ENCODE results near the gene UNC13C.

UNC13C gene

GRCh38 chr15:54017959-54018358, 39.7 kb downstream of the UNC13C start:
- no peaks in the 10 kb centered on the region for H3K36me3 ChIP-seq (ENCODE audit: control insufficient read depth, insufficient read depth, low read length)
- no peak overlapping the region for H3K9ac ChIP-seq (ENCODE audit: low read depth, low read length)
- H3K27ac ChIP-seq (ENCODE audit: low read depth, low read length) = no peak overlapping the region
- H3K9me3 ChIP-seq (ENCODE audit: control insufficient read depth, insufficient read depth, low read length) = no peaks in the 10 kb centered on the region; the same call in 1 of the 2 replicates
- H3K27me3 ChIP-seq (ENCODE audit: control insufficient read depth, insufficient read depth, low read length) = no peaks in the 10 kb centered on the region
- H3K4me1 ChIP-seq (ENCODE audit: control insufficient read depth, insufficient read depth, low read length) = no peaks in the 10 kb centered on the region
- no peak overlapping the region for H3K4me3 ChIP-seq (ENCODE audit: low read depth, low read length)

GRCh38 chr15:54026258-54026657, 48.0 kb downstream of the UNC13C start:
- H3K4me1 ChIP-seq (ENCODE audit: control insufficient read depth, insufficient read depth, low read length) = peaks cover 6% of the 10 kb centered on the region
- no peaks in the 10 kb centered on the region for H3K36me3 ChIP-seq (ENCODE audit: control insufficient read depth, insufficient read depth, low read length)
- no peaks in the 10 kb centered on the region for H3K27me3 ChIP-seq (ENCODE audit: control insufficient read depth, insufficient read depth, low read length)
- H3K27ac ChIP-seq (ENCODE audit: low read depth, low read length) = no peak overlapping the region
- H3K4me3 ChIP-seq (ENCODE audit: low read depth, low read length) = no peak overlapping the region
- no peak overlapping the region for H3K9ac ChIP-seq (ENCODE audit: low read depth, low read length)
- no peaks in the 10 kb centered on the region; the same call in 1 of the 2 replicates for H3K9me3 ChIP-seq (ENCODE audit: control insufficient read depth, insufficient read depth, low read length)

GRCh38 chr15:54026891-54027290, 48.6 kb downstream of the UNC13C start:
- Histone ChIP-seq H3K27me3 (ENCODE audit: control insufficient read depth, insufficient read depth, low read length) (no peaks in the 10 kb centered on the region), H3K9ac (ENCODE audit: low read depth, low read length) (no peak overlapping the region), H3K9me3 (ENCODE audit: control insufficient read depth, insufficient read depth, low read length) (peaks cover 5% of the 10 kb centered on the region; the same call in 1 of the 2 replicates), H3K27ac (ENCODE audit: low read depth, low read length) (no peak overlapping the region), H3K4me1 (ENCODE audit: control insufficient read depth, insufficient read depth, low read length) (peaks cover 6% of the 10 kb centered on the region), H3K4me3 (ENCODE audit: low read depth, low read length) (no peak overlapping the region), H3K36me3 (ENCODE audit: control insufficient read depth, insufficient read depth, low read length) (no peaks in the 10 kb centered on the region)

- H3K27ac ChIP-seq (ENCODE audit: low read depth, low read length) = no peak overlapping the region
- H3K4me1 ChIP-seq (ENCODE audit: control insufficient read depth, insufficient read depth, low read length) = peaks cover 11% of the 10 kb centered on the region
- H3K27me3 ChIP-seq (ENCODE audit: control insufficient read depth, insufficient read depth, low read length) = no peaks in the 10 kb centered on the region
- no peak overlapping the region for H3K4me3 ChIP-seq (ENCODE audit: low read depth, low read length)
- H3K9ac ChIP-seq (ENCODE audit: low read depth, low read length) = no peak overlapping the region
- peaks cover 6% of the 10 kb centered on the region; the same call in 1 of the 2 replicates for H3K9me3 ChIP-seq (ENCODE audit: control insufficient read depth, insufficient read depth, low read length)
- no peaks in the 10 kb centered on the region for H3K36me3 ChIP-seq (ENCODE audit: control insufficient read depth, insufficient read depth, low read length)
These were observed 50.8 kb downstream of the UNC13C start for GRCh38 chr15:54029081-54029480.

- Histone ChIP-seq H3K4me3 (ENCODE audit: low read depth, low read length) (no peak overlapping the region), H3K36me3 (ENCODE audit: control insufficient read depth, insufficient read depth, low read length) (no peaks in the 10 kb centered on the region), H3K9ac (ENCODE audit: low read depth, low read length) (no peak overlapping the region), H3K9me3 (ENCODE audit: control insufficient read depth, insufficient read depth, low read length) (peaks cover 6% of the 10 kb centered on the region; the same call in 1 of the 2 replicates), H3K27ac (ENCODE audit: low read depth, low read length) (no peak overlapping the region), H3K27me3 (ENCODE audit: control insufficient read depth, insufficient read depth, low read length) (no peaks in the 10 kb centered on the region), H3K4me1 (ENCODE audit: control insufficient read depth, insufficient read depth, low read length) (peaks cover 16% of the 10 kb centered on the region)
These were observed 53.8 kb downstream of the UNC13C start for GRCh38 chr15:54032066-54032465.

GRCh38 chr15:54033356-54033860, 55.2 kb downstream of the UNC13C start:
- peaks cover 16% of the 10 kb centered on the region for H3K4me1 ChIP-seq (ENCODE audit: control insufficient read depth, insufficient read depth, low read length)
- no peak overlapping the region for H3K27ac ChIP-seq (ENCODE audit: low read depth, low read length)
- H3K36me3 ChIP-seq (ENCODE audit: control insufficient read depth, insufficient read depth, low read length) = no peaks in the 10 kb centered on the region
- H3K27me3 ChIP-seq (ENCODE audit: control insufficient read depth, insufficient read depth, low read length) = no peaks in the 10 kb centered on the region
- peaks cover 6% of the 10 kb centered on the region; the same call in 1 of the 2 replicates for H3K9me3 ChIP-seq (ENCODE audit: control insufficient read depth, insufficient read depth, low read length)
- no peak overlapping the region for H3K4me3 ChIP-seq (ENCODE audit: low read depth, low read length)
- H3K9ac ChIP-seq (ENCODE audit: low read depth, low read length) = no peak overlapping the region

GRCh38 chr15:54033869-54034458, 55.7 kb downstream of the UNC13C start:
- Histone ChIP-seq H3K36me3 (ENCODE audit: control insufficient read depth, insufficient read depth, low read length) (no peaks in the 10 kb centered on the region), H3K4me3 (ENCODE audit: low read depth, low read length) (no peak overlapping the region), H3K27me3 (ENCODE audit: control insufficient read depth, insufficient read depth, low read length) (no peaks in the 10 kb centered on the region), H3K9ac (ENCODE audit: low read depth, low read length) (no peak overlapping the region), H3K4me1 (ENCODE audit: control insufficient read depth, insufficient read depth, low read length) (peaks cover 16% of the 10 kb centered on the region), H3K27ac (ENCODE audit: low read depth, low read length) (no peak overlapping the region), H3K9me3 (ENCODE audit: control insufficient read depth, insufficient read depth, low read length) (peaks cover 6% of the 10 kb centered on the region; the same call in 1 of the 2 replicates)

GRCh38 chr15:54035616-54036015, 57.4 kb downstream of the UNC13C start:
- Histone ChIP-seq H3K27ac (ENCODE audit: low read depth, low read length) (no peak overlapping the region), H3K4me3 (ENCODE audit: low read depth, low read length) (no peak overlapping the region), H3K36me3 (ENCODE audit: control insufficient read depth, insufficient read depth, low read length) (no peaks in the 10 kb centered on the region), H3K27me3 (ENCODE audit: control insufficient read depth, insufficient read depth, low read length) (no peaks in the 10 kb centered on the region), H3K9ac (ENCODE audit: low read depth, low read length) (no peak overlapping the region), H3K4me1 (ENCODE audit: control insufficient read depth, insufficient read depth, low read length) (peaks cover 10% of the 10 kb centered on the region; the same call in 1 of the 2 replicates), H3K9me3 (ENCODE audit: control insufficient read depth, insufficient read depth, low read length) (peaks cover 6% of the 10 kb centered on the region; the same call in 1 of the 2 replicates)

GRCh38 chr15:54045397-54045796, 67.2 kb downstream of the UNC13C start:
- Histone ChIP-seq H3K27me3 (ENCODE audit: control insufficient read depth, insufficient read depth, low read length) (no peaks in the 10 kb centered on the region), H3K27ac (ENCODE audit: low read depth, low read length) (no peak overlapping the region), H3K9me3 (ENCODE audit: control insufficient read depth, insufficient read depth, low read length) (no peaks in the 10 kb centered on the region), H3K4me1 (ENCODE audit: control insufficient read depth, insufficient read depth, low read length) (no peaks in the 10 kb centered on the region), H3K9ac (ENCODE audit: low read depth, low read length) (no peak overlapping the region), H3K36me3 (ENCODE audit: control insufficient read depth, insufficient read depth, low read length) (no peaks in the 10 kb centered on the region), H3K4me3 (ENCODE audit: low read depth, low read length) (no peak overlapping the region)

- H3K27me3 ChIP-seq (ENCODE audit: control insufficient read depth, insufficient read depth, low read length) = no peaks in the 10 kb centered on the region
- H3K36me3 ChIP-seq (ENCODE audit: control insufficient read depth, insufficient read depth, low read length) = no peaks in the 10 kb centered on the region
- no peak overlapping the region for H3K9ac ChIP-seq (ENCODE audit: low read depth, low read length)
- H3K4me1 ChIP-seq (ENCODE audit: control insufficient read depth, insufficient read depth, low read length) = no peaks in the 10 kb centered on the region
- H3K4me3 ChIP-seq (ENCODE audit: low read depth, low read length) = no peak overlapping the region
- H3K9me3 ChIP-seq (ENCODE audit: control insufficient read depth, insufficient read depth, low read length) = no peaks in the 10 kb centered on the region
- no peak overlapping the region for H3K27ac ChIP-seq (ENCODE audit: low read depth, low read length)
These were observed 67.9 kb downstream of the UNC13C start for GRCh38 chr15:54046093-54046492.

- Histone ChIP-seq H3K27ac (ENCODE audit: low read depth, low read length) (no peak overlapping the region), H3K9me3 (ENCODE audit: control insufficient read depth, insufficient read depth, low read length) (no peaks in the 10 kb centered on the region), H3K27me3 (ENCODE audit: control insufficient read depth, insufficient read depth, low read length) (no peaks in the 10 kb centered on the region), H3K36me3 (ENCODE audit: control insufficient read depth, insufficient read depth, low read length) (no peaks in the 10 kb centered on the region), H3K4me3 (ENCODE audit: low read depth, low read length) (no peak overlapping the region), H3K4me1 (ENCODE audit: control insufficient read depth, insufficient read depth, low read length) (peaks cover 9% of the 10 kb centered on the region; the same call in 1 of the 2 replicates), H3K9ac (ENCODE audit: low read depth, low read length) (no peak overlapping the region)
These were observed 86.1 kb downstream of the UNC13C start for GRCh38 chr15:54064365-54064764.
